ENCODE data around the gene PALD1. TPM values are rescaled to one million over a fixed set of nuclear protein-coding genes. Genes with fewer than 3 reads are reported as not detected.
A peak's percentile ranks its signal among the peaks of the same experiment; 100 is the strongest.

The PALD1 gene
- total and polyA plus RNA-seq, 9 of the 15 experiments (the other 6 are each of a cell fraction or from before 2014, with no cell fraction given): 0.03 to 0.29 (median 0.09) TPM; not detected in 2

DNA sequence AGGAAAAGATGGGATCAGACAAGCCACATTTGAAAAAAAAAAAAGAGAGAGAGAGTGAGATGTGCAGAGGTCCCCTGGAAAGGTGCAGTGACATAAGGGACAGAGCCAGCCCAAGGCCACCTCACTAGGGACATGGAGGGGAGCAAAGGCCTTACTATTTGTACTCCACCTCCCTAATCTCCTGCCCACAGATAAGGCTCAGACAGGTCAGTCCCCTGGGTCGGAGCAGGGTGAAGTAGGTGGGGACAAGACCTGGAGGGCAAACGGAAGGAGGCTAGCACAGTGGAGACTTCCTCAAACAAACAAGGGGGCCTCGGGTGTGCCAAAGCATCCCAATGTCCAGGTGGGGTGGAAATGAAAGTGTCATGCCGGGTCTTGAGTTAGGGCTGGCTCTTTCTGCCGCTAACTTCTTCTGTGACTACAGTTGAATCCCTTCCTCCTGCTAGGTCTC is 117.0 kb downstream of the PALD1 start (continued):
- no peak for TF ChIP-seq XRCC4 (IDR thresholded peaks at IDR 0.05; ENCODE audit: extremely low read depth, insufficient read depth, insufficient read length)
- no peak for TF ChIP-seq BRCA1 (IDR thresholded peaks at IDR 0.05)
- peak; percentile 85; the same call in 1 of the 2 replicates for TF ChIP-seq BRCA1 (CRISPR knock-in tag; IDR thresholded peaks at IDR 0.05)
- TF ChIP-seq, protein P1, sequence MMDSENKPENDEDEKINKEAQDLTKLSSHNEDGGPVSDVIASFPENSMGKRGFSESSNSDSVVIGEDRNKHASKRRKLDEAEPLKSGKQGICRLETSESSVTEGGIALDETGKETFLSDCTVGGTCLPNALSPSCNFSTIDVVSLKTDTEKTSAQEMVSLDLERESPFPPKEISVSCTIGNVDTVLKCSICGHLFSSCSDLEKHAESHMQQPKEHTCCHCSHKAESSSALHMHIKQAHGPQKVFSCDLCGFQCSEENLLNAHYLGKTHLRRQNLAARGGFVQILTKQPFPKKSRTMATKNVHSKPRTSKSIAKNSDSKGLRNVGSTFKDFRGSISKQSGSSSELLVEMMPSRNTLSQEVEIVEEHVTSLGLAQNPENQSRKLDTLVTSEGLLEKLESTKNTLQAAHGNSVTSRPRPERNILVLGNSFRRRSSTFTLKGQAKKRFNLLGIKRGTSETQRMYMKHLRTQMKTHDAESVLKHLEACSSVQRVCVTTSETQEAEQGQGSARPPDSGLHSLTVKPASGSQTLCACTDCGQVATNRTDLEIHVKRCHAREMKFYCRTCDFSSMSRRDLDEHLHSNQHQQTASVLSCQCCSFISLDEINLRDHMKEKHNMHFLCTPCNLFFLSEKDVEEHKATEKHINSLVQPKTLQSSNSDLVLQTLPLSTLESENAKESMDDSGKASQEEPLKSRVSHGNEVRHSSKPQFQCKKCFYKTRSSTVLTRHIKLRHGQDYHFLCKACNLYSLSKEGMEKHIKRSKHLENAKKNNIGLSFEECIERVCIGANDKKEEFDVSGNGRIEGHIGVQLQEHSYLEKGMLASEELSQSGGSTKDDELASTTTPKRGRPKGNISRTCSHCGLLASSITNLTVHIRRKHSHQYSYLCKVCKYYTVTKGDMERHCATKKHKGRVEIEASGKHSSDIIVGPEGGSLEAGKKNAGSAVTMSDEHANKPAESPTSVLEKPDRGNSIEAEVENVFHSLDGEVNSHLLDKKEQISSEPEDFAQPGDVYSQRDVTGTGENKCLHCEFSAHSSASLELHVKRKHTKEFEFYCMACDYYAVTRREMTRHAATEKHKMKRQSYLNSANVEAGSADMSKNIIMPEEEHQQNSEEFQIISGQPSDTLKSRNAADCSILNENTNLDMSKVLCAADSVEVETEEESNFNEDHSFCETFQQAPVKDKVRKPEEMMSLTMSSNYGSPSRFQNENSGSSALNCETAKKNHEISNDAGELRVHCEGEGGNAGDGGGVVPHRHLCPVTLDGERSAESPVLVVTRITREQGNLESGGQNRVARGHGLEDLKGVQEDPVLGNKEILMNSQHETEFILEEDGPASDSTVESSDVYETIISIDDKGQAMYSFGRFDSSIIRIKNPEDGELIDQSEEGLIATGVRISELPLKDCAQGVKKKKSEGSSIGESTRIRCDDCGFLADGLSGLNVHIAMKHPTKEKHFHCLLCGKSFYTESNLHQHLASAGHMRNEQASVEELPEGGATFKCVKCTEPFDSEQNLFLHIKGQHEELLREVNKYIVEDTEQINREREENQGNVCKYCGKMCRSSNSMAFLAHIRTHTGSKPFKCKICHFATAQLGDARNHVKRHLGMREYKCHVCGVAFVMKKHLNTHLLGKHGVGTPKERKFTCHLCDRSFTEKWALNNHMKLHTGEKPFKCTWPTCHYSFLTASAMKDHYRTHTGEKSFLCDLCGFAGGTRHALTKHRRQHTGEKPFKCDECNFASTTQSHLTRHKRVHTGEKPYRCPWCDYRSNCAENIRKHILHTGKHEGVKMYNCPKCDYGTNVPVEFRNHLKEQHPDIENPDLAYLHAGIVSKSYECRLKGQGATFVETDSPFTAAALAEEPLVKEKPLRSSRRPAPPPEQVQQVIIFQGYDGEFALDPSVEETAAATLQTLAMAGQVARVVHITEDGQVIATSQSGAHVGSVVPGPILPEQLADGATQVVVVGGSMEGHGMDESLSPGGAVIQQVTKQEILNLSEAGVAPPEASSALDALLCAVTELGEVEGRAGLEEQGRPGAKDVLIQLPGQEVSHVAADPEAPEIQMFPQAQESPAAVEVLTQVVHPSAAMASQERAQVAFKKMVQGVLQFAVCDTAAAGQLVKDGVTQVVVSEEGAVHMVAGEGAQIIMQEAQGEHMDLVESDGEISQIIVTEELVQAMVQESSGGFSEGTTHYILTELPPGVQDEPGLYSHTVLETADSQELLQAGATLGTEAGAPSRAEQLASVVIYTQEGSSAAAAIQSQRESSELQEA (IDR thresholded peaks at IDR 0.05; ENCODE audit: low read depth): no peak
- TF ChIP-seq MEIS2 (IDR thresholded peaks at IDR 0.05; ENCODE audit: partially characterized antibody): no peak
- TF ChIP-seq, protein P2, sequence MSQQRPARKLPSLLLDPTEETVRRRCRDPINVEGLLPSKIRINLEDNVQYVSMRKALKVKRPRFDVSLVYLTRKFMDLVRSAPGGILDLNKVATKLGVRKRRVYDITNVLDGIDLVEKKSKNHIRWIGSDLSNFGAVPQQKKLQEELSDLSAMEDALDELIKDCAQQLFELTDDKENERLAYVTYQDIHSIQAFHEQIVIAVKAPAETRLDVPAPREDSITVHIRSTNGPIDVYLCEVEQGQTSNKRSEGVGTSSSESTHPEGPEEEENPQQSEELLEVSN (IDR thresholded peaks at IDR 0.05; ENCODE audit: borderline replicate concordance in 1 of 2, extremely low read depth in 1 of 2, insufficient read depth in 1 of 2, insufficient read length in 1 of 2, low read depth in 1 of 2, low read length in 1 of 2, poor library complexity in 1 of 2, severe bottlenecking in 1 of 2): peak in 1 of 2 experiments; percentile 9
- TF ChIP-seq ZNF384 (IDR thresholded peaks at IDR 0.05; ENCODE audit: low read depth, low read length): peak; percentile 64
- TF ChIP-seq, protein P3, sequence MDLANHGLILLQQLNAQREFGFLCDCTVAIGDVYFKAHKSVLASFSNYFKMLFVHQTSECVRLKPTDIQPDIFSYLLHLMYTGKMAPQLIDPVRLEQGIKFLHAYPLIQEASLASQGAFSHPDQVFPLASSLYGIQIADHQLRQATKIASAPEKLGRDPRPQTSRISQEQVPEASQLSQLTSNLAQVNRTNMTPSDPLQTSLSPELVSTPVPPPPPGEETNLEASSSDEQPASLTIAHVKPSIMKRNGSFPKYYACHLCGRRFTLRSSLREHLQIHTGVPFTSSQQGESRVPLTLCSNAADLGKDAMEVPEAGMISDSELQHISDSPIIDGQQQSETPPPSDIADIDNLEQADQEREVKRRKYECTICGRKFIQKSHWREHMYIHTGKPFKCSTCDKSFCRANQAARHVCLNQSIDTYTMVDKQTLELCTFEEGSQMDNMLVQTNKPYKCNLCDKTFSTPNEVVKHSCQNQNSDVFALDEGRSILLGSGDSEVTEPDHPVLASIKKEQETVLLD (IDR thresholded peaks at IDR 0.05): no peak
